Glomerular endothelial cell (primary cell): ENCODE data around the gene METAP1. TPM values are rescaled to one million over a fixed set of nuclear protein-coding genes. Genes with fewer than 3 reads are reported as not detected.
"Not testable (repeated sequence)": the region's sequence is repeated elsewhere in the genome, so short reads cannot be mapped to it uniquely, and the experiment has no call there.

ENCODE experiments used
- DNase-seq: peaks from one replicate; pipeline ENCODE4 v3.0.0-alpha.2; 2011; ENCODE audit warnings: low read depth, low spot score; ENCODE audit errors: extremely low read depth
- total RNA-seq: library from RNA; depleted of rRNA; stranded (reverse); fragments of >200 nt; gene quantifications from 2 replicates; pipeline ENCODE4 v1.2.3, GENCODE V29; 2015

METAP1 gene
- total RNA-seq, 1 donor from 2014 or later = 30.0 TPM

DNA sequence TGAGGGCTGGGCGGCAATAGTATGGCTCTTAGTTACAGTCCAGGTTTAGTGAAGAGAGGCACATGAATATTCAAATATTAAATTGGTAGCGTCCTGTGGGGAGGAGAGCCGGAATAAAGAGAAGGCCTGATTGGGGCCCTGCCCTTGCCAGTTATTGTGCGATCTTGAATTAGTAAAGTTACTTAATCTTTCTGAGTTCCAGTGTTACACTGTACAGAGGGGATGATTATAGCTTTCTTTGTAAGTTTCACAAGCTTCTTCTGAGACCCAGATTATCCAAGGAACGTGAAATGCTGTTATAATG is 1.2 kb downstream of the METAP1 start:
- no peak for DNase-seq

DNA sequence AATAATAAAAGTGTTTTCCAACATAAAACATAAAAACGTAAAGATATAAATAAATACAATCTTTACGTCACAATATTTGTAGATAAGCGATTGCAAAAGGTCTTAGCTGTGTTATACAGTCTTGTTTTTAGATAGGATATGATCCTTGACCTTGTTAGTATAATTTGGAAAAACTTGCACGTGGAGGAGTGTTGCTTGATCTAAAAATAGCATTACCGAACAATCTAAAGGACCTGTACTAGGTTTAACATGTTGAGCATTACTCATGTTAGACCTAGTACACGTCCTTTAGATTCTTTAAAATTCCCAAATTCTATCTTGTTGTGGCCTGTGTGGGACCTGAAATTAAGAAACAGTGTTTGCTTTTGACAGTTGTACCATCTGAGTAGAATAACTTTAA is 1.6 kb downstream of the METAP1 start:
- no peak for DNase-seq

- DNase-seq = no peak
Measured at GRCh38 chr4:98998551-98998950, 3.0 kb downstream of the METAP1 start.

GRCh38 chr4:99002279-99002678 is 6.8 kb downstream of the METAP1 start:
- no peak for DNase-seq

GRCh38 chr4:99008051-99008450 is 12.5 kb downstream of the METAP1 start:
- no peak for DNase-seq

GRCh38 chr4:99011910-99012309 is 16.4 kb downstream of the METAP1 start:
- no peak for DNase-seq

DNA sequence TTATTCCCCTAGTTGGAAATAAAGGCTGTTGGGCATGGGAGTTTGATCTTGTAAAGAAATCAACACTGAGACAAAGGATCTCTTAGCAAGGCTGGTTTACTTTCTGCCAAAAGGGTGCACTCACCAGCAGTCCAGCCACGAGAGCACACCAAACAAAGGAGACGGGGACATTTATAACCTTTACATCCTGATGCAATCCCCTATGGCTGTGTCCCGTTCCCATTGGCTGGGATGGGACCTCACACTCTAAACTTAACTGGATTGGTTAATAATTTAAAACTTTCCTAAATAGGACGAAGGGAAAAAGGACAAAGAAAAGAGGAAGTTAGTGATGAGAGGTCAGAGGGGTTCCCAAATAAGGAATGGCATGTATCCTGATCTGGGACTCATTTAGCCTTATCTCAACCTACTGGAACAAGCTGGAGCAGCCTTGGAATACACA is 17.9 kb downstream of the METAP1 start:
- DNase-seq = no peak

DNA sequence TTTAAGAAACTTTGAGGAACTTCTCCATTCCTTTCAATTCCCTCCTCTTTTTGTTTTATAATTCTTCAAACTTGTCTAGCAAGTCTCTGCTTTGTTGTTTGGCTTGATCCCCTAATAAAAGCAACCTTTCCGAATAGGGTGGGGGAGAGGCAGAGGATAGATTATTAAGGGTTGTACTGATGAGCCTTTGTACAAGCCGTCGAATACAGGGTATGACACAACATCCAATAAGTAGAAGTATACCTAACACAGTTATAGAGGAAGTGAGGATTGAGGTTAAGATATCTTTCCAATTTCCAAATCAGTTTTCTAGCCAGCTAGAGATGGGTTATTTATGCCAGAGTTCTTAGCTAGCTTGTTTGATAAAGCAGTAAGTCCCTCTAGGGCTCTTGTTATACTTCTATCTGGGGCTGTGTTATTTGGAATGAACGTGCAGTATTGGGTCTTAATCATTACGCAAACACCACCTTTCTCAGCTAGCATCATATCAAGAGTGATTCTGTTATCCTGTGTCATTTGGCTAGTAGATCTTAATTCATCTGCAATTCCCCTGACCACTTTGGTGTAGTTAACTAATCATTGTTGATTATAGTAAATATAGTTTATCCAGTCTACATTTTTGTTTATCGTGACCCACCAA is 18.5 kb downstream of the METAP1 start:
- DNase-seq = no peak

- no peak for DNase-seq
Measured at GRCh38 chr4:99021386-99021785, 25.9 kb downstream of the METAP1 start.

GRCh38 chr4:99022566-99022965 is 27.0 kb downstream of the METAP1 start:
- DNase-seq = no peak

GRCh38 chr4:99023800-99024251 is 28.3 kb downstream of the METAP1 start:
- not testable (repeated sequence) for DNase-seq

GRCh38 chr4:99024481-99025275 is 29.2 kb downstream of the METAP1 start:
- DNase-seq = no peak

GRCh38 chr4:99025506-99025905 is 30.0 kb downstream of the METAP1 start:
- DNase-seq = no peak

DNA sequence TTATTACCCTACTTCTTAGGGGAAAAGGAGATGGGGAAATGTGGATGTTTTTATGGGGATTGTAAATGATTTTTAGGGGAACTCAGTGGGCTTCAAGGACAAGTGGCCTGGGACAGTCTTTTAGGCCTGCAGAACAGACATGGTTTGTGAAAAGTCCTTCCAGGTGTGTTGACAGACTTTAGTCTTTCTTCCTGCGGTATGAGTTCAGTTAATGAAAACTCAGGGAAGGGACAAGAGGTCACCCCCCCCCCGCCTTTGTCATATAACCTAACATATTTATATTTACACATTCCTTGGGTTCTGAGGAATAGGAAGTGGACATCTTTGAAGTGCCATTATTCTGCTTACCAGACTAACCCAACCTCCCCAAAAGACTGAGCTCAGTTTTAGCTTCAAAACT is 31.8 kb downstream of the METAP1 start:
- DNase-seq = no peak

- DNase-seq = no peak
Measured at GRCh38 chr4:99028187-99028586, 32.7 kb downstream of the METAP1 start.

DNA sequence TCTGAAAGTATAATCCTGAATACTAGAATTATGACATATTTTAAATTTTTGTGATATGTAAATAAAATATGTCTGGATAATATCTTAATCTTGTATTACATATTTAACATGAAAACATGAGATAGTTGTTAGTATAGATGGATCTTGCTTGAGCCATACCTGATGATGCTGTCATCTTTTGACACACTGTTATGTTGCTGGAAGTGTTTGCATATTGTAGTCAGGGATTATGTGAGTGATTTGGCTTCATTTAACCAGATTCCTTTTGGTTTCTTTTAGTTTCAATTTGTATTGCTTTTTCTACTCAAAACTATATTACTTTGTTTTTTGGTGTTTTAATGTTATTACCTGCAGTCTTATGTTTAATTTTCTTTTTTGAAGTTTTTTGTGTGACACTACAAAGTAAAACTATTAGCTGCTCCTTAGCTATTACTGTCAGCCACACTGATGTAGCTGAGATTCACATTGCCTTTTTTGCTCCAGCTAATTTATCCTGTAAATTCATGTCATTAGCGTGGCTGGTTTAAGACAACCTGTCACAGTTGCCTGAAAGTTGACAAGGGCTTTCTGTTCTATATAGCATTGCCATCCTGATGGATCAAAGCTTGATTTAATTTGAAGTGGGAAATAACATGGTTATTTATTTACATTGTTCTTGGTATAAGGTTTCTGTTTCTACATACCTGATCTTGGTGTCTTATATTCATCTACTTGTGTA is 33.7 kb downstream of the METAP1 start:
- DNase-seq = no peak

- no peak for DNase-seq
Measured at GRCh38 chr4:99029852-99030251, 34.3 kb downstream of the METAP1 start.

- no peak for DNase-seq
Measured at GRCh38 chr4:99033956-99034355, 38.4 kb downstream of the METAP1 start.

DNA sequence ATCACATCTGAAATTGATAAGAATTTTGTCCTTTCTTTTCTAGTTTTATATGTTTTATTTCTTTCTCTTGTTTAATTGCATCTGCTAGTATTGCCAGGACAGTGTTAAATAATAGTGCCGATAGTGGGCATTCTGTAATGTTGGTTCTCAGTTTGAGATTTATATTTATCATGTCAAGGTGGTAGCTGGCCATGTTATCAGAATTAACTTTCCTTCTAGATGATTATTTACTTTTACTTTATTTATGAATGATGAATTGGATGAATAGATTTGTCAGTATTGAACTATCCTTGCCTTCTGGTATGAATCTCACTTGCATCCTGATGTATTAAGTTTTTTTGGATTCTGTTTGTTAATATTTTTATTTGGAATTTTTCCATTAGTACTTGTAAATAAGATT is 42.7 kb downstream of the METAP1 start:
- DNase-seq = no peak

DNA sequence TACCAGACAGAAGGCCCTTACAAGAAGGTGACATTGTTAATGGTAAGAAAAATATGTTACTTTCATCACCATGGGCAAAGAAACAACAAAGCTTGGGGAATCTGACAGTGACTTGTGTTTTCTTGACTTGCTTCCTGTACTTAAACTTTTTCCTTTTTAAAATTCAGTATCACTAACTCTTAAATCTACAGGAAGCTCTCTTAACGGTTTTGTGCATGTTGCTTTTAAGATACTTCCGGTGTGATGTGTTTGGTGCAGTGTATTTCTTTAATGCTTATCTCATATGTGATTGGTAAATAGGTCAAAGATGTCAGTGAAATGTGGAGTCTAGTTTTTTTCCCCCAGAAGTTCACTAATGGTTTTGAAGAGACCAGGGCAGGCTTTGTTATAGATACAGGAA is 47.8 kb downstream of the METAP1 start:
- no peak for DNase-seq

GRCh38 chr4:99047710-99048109 is 52.2 kb downstream of the METAP1 start:
- no peak for DNase-seq

DNA sequence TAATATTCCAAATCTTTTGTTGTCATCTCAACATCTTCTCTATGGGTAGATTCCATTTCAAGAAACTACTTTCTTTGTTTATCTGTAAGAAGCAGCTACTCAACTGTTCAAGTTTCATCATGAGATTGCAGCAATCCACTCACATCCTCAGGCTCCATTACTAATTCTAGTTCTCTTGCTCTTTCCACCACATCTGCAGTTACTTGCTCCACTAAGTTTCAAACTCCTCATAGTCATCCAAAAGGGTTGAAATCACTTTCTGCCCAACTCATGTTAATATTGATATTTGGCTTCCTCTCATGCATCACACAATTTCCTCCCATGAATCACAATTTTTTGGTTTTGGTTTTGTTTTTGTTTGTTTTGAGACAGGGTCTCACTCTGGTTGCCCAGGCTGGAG is 57.4 kb downstream of the METAP1 start:
- no peak for DNase-seq
